HG03460 (cell line): Measurements from ENCODE around the gene GNA15.
A peak's percentile ranks its signal among the peaks of the same experiment; 100 is the strongest.
"Not testable (repeated sequence)": the region's sequence is repeated elsewhere in the genome, so short reads cannot be mapped to it uniquely, and the experiment has no call there.

Experiments used
- ATAC-seq: cut with Tn5 transposase; IDR thresholded peaks from one replicate; pipeline ENCODE4 v1.9.1; 2021; ENCODE audit not compliant: unreplicated experiment

Gene GNA15

DNA sequence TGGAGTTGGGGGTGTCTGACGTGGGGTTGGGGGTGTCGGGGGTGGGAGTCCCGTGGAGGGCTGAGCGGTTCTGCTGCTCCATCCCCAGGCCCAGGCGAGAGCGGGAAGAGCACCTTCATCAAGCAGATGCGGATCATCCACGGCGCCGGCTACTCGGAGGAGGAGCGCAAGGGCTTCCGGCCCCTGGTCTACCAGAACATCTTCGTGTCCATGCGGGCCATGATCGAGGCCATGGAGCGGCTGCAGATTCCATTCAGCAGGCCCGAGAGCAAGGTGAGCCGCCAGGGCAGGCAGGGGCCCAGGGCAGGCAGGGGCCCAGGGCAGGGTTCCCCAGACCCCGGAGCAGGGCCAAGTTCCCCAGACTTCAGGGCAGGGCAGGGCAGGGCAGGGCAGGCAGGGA lies 12.7 kb downstream of the GNA15 start:
- no peak for ATAC-seq

DNA sequence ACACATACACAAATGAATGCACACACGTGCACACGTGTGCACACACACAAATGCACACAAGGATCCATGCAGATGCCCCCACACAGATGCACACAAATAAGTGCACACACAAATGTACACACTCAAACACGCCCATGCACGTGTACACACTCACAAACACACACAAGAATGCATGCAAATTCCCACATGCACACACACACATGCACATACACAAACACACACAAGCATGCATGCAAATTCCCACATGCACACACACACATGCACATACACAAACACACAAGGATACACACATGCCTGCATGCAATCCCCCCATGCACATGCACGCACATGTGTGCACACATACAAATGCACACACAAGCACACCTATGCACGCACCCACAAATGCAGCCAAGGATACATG lies 13.3 kb downstream of the GNA15 start:
- no peak for ATAC-seq

DNA sequence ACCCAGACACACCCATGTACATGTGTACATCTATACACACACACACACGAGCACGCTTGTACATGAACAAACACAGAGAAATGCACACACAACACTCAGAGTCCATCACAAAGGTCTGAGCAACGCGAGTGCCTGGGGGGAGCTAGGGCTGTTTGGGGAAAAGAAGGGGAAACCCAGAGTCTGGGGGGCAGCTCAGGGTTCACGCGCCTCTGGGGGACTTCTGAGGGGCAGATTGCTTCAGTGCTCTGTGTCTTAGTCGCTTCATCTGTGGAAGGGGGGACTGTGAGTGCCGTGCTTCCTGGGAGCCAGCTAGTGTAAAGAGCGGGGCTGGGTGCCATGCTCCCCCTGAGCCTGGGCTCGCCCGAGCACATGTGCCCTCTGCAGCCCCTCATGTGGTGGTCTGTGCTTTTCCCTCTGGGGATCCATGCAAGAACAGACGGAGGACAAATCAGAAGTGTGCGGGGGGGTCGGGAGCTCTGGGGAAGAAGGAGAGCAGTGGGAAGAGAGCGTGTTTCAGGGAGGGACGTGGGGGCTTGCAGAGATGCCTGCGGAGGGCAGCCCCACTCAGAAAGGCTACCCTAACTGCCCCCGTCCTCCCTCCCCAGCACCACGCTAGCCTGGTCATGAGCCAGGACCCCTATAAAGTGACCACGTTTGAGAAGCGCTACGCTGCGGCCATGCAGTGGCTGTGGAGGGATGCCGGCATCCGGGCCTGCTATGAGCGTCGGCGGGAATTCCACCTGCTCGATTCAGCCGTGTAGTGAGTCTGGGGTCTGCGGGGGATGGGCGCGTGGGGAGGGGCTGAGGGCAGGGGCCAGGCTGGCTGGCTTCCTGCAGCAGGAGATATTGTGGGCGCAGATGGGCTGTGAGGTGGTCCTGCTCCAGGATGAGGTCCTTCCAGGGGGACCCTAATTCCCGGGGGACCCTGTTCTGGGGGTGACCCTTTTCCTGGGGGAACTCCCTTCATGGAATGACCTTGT lies 14.0 kb downstream of the GNA15 start:
- ATAC-seq = no peak

DNA sequence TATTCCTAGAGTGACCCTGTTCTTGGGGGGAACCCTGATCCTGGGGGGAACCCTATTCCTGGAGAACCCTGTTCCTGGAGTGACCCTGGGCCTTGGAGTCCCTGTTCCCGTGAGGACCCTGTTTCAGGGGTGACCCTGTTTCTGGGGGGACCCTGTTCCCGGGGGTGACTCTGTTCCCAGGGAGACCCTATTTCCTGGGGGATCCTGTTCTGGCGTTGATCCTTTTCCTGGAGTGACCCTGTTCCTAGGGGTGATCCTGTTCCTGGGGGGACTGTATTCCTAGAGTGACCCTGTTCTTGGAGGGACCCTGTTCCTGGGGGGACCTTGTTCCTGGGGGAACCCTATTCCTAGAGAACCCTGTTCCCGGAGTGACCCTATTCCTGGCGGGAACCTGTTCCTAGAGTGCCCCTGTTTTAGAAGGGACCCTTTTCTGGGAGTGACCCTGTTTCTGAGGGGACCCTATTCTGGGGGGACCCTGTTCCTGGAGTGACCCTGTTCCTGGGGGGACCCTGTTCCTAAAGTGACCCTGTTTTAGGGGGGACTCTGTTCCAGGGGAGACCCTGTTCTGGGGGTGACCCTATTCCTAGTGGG lies 15.0 kb downstream of the GNA15 start:
- ATAC-seq = no peak

DNA sequence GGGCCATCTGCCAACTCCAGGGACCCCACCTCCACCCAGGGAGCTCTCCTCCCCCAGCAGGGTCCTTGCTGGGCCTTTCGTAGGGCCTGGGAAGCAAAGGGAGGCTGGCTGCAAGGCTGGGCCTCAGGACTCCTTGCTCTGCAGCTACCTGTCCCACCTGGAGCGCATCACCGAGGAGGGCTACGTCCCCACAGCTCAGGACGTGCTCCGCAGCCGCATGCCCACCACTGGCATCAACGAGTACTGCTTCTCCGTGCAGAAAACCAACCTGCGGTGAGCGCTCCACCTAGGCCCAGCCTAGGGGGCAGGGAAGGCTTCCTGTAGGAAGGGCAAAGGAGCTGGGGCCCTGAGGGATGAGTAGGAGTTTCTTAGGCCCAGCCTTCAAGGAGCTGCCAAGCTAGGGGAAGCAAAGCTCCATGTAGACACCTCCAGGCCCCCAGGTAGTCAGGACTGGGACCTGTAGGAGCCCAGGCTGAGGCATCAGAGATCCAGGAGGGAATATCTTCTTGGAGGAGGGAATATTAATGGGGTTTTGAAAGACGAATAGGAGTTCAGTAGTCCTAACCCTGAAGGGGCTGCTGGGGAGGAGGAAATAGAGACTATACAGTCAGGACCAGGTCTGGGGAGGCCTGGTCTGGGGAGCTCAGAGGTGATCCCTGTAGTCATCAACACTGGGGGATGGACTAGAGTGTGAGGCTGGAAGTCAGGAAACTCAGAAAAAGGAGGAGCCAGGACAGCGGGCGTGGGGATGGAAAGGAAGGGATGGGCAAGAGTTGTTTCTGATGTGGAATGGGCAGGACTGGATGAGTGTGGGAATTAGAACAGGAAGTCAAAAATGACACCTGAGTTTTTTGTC lies 16.0 kb downstream of the GNA15 start:
- ATAC-seq = no peak

DNA sequence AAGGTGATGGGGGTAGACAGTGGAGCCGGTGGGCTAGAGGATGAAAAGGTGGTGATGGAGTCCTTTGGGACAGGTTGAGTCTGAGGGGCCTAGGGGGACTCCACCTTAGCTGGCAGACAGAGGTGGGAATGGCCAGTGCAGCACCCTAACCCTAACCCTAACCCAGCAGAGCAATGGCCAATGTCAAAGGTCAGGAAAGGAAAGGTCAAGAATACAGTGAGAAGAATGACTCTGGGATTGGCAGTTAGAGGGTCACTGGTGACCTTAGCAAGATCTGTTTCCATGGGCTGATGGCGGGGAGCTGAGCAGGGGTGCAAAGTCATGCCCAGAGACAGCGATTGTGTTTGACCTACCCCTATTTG lies 16.6 kb downstream of the GNA15 start:
- no peak for ATAC-seq

DNA sequence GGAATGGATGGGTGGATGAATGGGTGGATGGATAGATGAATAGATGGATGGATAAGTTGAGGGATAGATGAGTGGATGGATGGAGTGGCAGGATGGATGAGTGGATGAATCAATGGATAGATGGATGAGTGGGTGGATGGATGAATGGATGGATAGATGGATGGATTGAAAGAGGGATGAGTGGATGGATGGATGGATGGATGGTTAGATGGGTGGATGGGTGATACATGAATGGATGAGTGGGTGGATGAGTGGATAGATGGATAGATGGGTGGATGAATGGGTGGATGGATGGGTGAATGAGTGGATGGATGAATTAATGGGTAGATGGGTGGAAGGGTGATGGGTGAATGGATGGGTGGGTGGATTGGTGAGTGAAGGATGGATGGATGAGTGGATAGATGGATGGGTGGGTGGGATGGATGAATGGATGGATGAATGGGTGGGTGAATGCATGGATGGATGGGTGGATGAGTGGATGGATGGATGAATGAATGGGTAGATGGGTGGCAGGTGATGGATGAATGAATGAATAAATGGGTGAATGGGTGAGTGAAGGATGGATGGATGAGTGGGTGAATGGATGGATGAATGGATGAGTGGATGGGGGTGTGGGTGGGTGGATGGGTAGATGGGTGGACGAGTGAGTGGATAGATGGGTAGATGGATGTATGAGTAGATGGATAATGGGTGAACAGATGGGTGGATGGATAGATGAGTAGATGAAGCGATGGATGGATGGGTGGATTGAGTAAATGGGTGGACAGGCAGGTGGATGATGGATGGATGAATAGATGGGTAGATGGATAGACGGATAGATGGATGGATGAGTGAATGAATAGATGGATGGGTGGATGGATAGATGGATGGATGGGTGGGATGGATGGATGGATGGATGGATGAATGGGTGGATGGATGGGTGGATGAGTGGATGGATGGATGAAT lies 17.7 kb downstream of the GNA15 start:
- no peak for ATAC-seq

DNA sequence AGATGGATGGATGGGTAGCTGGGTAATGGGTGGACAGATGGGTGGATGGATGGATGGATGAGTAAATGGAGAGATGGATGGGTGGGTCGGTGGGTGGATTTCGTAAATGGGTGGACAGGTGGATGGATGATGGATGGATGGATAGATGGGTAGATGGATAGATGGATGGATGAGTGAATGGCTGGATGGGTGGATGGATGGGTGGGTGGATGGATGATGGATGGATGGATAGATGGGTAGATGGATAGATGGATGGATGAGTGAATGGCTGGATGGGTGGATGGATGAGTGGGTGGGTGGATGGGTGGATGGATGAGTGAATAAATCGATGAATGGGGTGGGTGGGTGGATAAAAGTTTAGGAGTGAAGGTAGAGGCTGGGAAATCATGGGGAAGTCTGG lies 18.6 kb downstream of the GNA15 start:
- ATAC-seq = not testable (repeated sequence)

DNA sequence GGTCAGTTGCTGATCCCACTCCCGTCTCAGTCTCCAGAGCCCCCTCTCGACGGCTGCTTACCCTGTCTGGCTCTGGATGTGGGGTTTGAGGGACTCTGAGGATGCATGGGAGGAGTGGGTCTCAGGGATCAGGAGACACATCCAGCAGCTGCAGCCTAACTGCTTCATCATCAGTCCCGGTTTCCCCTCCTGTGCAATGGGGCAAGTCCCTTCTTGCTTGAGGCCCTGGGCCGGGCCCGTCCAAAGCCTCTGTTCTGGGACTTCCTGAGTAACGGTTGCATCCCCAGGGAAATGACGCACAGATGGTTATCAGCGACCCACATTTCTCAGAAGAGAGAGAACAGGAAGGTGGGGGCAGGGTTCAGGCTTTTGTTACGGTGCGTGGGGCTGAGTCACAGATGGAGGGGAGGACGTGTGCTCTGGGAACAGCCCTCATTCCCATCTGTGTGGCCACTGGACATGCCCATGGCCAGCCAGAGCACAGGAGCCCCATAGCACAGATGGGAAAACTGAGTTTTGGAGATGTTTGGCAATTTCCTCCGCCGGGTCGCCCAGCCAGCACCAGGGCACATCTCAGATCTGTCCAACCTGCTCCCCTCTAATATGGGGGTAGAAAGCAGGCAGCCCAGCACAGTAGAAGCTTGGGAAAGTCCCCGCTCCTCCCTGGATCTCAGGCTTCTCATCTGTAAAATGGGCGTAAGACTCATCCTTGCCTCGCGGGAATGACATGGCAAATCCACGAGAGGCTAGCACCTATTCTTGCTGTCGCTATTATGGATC lies 19.3 kb downstream of the GNA15 start:
- peak; percentile 74 for ATAC-seq

DNA sequence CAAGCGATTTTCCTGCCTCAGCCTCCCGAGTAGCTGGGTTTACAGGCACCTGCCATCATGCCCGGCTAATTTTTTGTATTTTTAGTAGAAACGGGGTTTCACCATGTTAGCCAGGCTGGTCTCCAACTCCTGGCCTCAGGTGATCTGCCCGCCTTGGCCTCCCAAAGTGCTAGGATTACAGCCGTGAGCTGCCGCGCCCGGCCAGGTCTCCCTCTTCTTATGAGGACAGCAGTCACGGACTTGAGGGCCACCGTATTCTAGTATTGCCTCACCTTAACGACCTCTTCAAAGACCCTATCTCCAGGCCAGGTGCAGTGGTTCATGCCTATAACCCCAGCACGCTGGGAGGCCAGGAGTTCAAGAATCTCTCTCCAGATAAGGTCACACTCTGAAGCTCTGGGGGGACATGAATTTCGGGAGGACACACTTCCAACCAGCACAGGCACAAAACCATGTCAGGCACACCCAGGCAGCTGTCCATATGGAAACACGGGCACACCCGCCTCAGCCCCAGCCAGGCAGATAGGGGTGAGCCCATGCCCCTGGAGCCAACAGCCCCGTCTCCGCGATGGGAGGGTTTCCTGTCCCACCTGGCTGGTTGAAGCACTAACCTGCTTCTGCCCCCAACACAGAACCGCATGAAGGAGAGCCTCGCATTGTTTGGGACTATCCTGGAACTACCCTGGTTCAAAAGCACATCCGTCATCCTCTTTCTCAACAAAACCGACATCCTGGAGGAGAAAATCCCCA lies 21.4 kb downstream of the GNA15 start:
- ATAC-seq = no peak

DNA sequence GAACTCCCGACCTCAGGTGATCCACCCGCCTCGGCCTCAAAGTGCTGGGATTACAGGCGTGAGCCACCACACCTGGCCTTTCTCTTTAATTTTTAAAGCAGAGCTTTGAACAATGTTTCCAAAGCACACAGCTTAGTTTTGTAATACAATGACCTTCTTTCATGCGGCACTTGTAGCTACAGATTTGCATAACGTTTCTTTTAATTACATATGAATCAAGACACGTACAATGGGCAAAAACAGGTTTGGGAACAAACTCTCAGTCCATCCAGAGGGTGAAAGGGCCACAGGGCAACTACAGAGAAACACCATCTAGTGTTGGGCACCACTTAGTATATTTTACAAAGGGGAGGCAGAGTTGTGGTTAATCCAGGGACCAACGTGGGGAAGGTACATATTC lies 23.7 kb downstream of the GNA15 start:
- ATAC-seq = no peak

DNA sequence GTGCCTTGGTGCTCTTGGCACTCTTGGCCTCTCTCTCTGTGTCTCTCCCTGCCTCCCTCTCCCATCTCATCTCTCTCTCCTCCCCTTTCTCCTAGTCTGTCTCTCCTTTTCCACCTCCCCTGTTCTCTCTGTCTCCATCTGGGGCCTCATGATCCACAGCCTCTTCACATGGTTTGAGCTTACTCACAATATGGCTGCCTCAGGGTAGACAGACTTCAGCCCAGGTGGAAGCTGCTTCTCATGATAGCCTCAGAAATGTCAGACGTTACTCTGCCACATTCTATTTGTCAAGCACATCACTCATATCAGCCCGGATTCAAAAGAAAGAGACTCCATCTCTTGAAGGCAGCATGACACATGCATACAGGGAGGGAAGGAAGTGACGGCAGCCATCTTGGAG lies 24.4 kb downstream of the GNA15 start:
- ATAC-seq = no peak

DNA sequence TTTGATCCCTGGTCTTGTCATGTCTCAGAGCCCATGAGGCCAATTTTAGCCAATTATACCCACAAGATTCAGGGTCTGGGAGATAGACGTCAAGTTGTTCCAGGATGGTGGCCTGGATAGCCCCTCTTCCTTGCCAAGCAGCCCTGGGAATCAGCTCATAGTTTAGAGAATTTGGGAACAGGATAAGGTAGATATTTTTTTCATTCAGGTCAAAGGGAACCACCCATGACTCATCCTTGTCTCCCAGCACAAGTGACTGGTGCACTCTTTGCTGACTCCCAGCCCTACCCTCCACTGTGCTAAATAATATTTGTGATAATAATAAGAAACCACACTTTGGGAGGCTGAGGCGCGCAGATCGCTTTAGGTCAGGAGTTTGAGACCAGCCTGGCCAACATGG lies 25.6 kb downstream of the GNA15 start:
- no peak for ATAC-seq

DNA sequence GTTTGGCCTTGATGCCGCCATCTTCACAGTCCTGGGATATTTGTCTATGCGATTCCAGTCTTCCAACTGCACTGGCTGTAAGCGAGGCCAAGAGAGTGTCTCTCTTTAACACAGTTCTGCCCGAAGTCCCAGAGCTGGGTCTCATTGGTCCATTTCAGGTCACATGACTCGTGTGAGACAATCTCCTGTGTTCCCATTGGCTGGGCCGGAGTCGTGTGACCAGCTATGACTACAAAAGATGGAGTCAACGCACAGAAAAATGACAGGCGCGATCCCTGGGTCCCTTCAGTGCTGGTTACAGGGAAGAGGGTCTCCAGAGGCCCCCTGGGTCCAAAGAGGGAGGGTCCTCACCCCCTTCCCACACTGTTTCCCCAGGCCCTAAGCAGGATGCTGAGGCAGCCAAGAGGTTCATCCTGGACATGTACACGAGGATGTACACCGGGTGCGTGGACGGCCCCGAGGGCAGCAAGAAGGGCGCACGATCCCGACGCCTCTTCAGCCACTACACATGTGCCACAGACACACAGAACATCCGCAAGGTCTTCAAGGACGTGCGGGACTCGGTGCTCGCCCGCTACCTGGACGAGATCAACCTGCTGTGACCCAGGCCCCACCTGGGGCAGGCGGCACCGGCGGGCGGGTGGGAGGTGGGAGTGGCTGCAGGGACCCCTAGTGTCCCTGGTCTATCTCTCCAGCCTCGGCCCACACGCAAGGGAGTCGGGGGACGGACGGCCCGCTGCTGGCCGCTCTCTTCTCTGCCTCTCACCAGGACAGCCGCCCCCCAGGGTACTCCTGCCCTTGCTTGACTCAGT lies 26.8 kb downstream of the GNA15 start:
- ATAC-seq = no peak

DNA sequence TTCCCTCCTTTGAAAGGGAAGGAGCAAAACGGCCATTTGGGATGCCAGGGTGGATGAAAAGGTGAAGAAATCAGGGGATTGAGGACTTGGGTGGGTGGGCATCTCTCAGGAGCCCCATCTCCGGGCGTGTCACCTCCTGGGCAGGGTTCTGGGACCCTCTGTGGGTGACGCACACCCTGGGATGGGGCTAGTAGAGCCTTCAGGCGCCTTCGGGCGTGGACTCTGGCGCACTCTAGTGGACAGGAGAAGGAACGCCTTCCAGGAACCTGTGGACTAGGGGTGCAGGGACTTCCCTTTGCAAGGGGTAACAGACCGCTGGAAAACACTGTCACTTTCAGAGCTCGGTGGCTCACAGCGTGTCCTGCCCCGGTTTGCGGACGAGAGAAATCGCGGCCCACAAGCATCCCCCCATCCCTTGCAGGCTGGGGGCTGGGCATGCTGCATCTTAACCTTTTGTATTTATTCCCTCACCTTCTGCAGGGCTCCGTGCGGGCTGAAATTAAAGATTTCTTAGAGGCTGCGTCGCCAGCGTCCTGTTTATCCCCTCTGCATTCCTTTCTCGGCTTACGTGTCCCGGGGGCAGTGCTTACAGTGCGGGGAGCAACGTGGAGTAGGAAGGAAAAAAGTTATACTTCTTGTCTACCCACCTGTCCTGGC lies 27.5 kb downstream of the GNA15 start:
- no peak for ATAC-seq

DNA sequence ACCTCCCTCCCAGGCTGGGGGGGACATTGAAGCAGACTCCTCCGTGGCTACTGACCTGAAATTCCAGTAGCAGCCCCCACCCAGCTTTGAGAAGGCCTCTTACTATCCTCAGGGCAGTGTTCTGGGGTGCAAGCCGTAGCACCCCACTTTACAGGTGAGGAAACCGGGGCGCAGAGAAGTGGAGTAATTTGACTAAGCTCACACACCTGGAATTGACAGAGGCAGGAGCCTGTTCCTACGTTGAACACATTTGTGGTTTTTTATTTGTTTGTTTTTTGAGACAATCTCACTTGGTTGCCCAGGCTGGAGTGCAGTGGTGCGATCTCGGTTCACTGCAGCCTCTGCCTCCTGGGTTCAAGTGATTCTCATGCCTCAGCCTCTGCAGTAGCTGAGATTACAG lies 28.1 kb downstream of the GNA15 start:
- no peak for ATAC-seq

DNA sequence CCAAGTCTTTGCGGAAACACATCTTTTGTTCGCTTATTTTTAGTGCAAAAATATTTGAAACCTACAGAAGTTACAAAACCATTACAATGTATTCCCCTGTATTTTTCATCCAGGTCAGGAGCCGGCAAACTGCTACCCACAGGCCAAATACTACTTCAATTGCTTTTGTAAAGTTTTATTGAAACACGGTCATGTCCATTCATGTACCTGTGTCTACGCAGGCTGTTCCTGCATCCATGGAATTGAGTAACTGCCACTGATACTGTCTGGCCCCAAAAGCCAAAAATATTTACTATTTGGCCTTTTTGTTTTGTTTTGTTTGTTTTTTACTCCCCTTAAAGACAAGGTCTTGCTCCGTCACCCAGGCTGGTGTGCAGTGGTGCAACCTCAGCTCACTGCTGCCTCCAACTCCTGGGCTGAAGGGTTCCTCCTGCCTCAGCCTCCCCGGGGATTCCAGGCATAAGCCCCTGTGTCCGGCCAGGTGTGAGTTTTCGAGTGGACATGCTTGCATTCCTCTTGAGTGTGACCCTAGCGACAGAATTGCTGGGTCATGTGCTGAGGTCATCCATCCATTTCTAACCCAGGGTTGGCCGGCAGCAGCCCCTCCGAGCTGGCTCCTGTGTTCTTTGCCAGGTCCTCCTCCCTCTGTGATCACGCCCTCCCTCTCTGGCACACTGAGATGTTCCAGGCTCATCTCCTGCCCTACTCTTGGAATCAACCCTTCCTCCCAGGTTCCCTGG lies 31.9 kb downstream of the GNA15 start:
- ATAC-seq = no peak
